Heart right ventricle (tissue), 16 donors: ENCODE data around the gene RASGRP4. TPM values are rescaled to one million over a fixed set of nuclear protein-coding genes. Genes with fewer than 3 reads are reported as not detected.

ENCODE experiments used
- ATAC-seq, 8 donors: fragments of 200-7000 bp; cut with Tn5 transposase; one replicate each; pipeline ENCODE4 v1.9.1; 2020; ENCODE audit warnings: mild to moderate bottlenecking in 8 of 8, moderate library complexity in 8 of 8, moderate number of reproducible peaks in 1 of 8
- DNase-seq, 2 donors: peaks; one replicate each; pipeline ENCODE4 v3.0.0-alpha.2; 2020
- H3K27ac ChIP-seq, 10 donors: fragments of 200-600 bp; sonication (generic) in 2 of 10; one replicate each; pipeline versions ENCODE4 v1.5.0 to v1.8.0; 2020 to 2022; ENCODE audit warnings: mild to moderate bottlenecking in 3 of 10
- H3K27me3 ChIP-seq, 7 donors: fragments of 200-600 bp; one replicate each; pipeline ENCODE4 v1.8.0; 2021 to 2022; ENCODE audit warnings: mild to moderate bottlenecking in 2 of 7
- H3K36me3 ChIP-seq, 9 donors: fragments of 200-600 bp; sonication (generic) in 1 of 9; one replicate each; pipeline versions ENCODE4 v1.5.0 to v1.8.0; 2020 to 2022; ENCODE audit warnings: mild to moderate bottlenecking in 2 of 9
- H3K4me1 ChIP-seq, 9 donors: fragments of 200-600 bp; sonication (generic) in 1 of 9; one replicate each; pipeline versions ENCODE4 v1.5.0 to v1.8.0; 2020 to 2022; ENCODE audit warnings: mild to moderate bottlenecking in 4 of 9
- H3K4me3 ChIP-seq, 10 donors: fragments of 200-600 bp; sonication (generic) in 2 of 10; one replicate each; pipeline versions ENCODE4 v1.5.0 to v1.8.0; 2020 to 2022; ENCODE audit warnings: mild to moderate bottlenecking in 7 of 10, moderate library complexity in 2 of 10
- H3K9me3 ChIP-seq, 11 donors: fragments of 200-600 bp in 10 of 11; sonication (generic) in 2 of 11; one replicate each; pipeline versions ENCODE4 v1.5.0 to v1.8.0; 2013 to 2022; ENCODE audit warnings: mild to moderate bottlenecking in 2 of 11, control low read depth in 1 of 11, moderate library complexity in 1 of 11
- CTCF ChIP-seq, 9 donors: fragments of 200-600 bp; sonication (generic) in 2 of 9; IDR thresholded peaks; one replicate each; pipeline versions ENCODE4 v1.5.0 to v1.8.0; 2021 to 2022; ENCODE audit warnings: antibody characterized with exemption in 9 of 9, mild to moderate bottlenecking in 5 of 9, moderate library complexity in 1 of 9
- WGBS, 2 donors: extraction: QIAGEN DNeasy Blood & Tissue Kit; methylation state at CpG; one replicate each; pipeline ENCODE4 v1.1.7; 2013; ENCODE audit warnings: inconsistent platforms in 1 of 2; 5-methylcytosine and 5-hydroxymethylcytosine counted together
- intact Hi-C, 10 donors: fragments of 100-400 bp; cut with DNase I; formaldehyde crosslinking; loops; one replicate each; pipeline versions ENCODE4 v1.11.1 to v1.14.2; 2022
- polyA plus RNA-seq, 2 donors: library from polyadenylated mRNA; stranded (reverse); fragments of 200-250 nt; gene quantifications; one replicate each; pipeline ENCODE4 v1.2.3, GENCODE V29; 2013
- total RNA-seq, 10 donors: library from RNA; stranded (reverse); fragmentation: NEBNext Ultra II Directional in 3 of 10; extraction: Animal tissue kit (Norgen Biotek cat#: 25700) in 3 of 10; gene quantifications; one replicate each; pipeline versions ENCODE4 v1.2.1 to v1.2.4, GENCODE V29; 2021 to 2023
- donor health status: Arrhythmogenic right ventricular cardiomyopathy.
- donor health status: ischemic (EF 13 %, LVEDD 7.1; RV severe dilation, severe dysfunction).
- donor health status: healthy with polysubstance abuse.
- donor health status: DM: no; HTN: yes; CAD: no.
- donor health status: DM: no; HTN: no; CAD: no.
- donor health status: ischemic (EF 25% LVEDD 6.9; RV normal size, moderate dysfunction).
- donor health status: ischemic (EF 25% LVEDD 5.7; RV mildly dilated, moderate dysfunction).
- donor health status: healthy.
- donor health status: DM: yes; HTN: yes; CAD: no.
- donor health status: Ischemic cardiomyopathy.
- donor health status: ischemic (EF 35%, LVEDD 5.7; RV mildly dilated, moderate dysfunction).
- donor health status: nonischemic (EF 11% LVEDD 7.7; RV severe dilation, severe dysfunction).
- donor health status: DM: yes; HTN: yes; CAD: no.
- donor health status: PGD.
- donor health status: ischemic (EF 29% LVEDD 5.4; RV normal size, mild dysfunction).
- donor health status: nonischemic (EF 23%, LVEDD 6.1; RV moderate dilation, normal function).

Gene RASGRP4
- total and polyA plus RNA-seq, 12 donors, result 0.42 to 3.5 (median 0.91) TPM

- peak overlapping the region; percentile 53 to 90 (median 80) for H3K4me3 ChIP-seq
- H3K36me3 ChIP-seq, result peaks cover 0 to 47% (median 20%) of the 10 kb centered on the region in 9 donors
- DNase-seq (peak in 1 of 2 donors; percentile 34), ATAC-seq (peak in 6 of 8 donors; percentile 26 to 62 (median 34))
- intact Hi-C loops, result loop anchor here in 2 of 10 donors (2.0 kb wide), 1 partner anchor 39 kb away; no protein-coding TSS in a partner anchor
- TF ChIP-seq CTCF (IDR thresholded peaks at IDR 0.05), result no peak
- H3K4me1 ChIP-seq, result peaks cover 11 to 35% (median 23%) of the 10 kb centered on the region in 9 donors
- peak overlapping the region; percentile 7 to 95 (median 88) for H3K27ac ChIP-seq
- WGBS, 2 donors, result 53 to 58% methylated on average over 5 of the region's 5 CpGs
- H3K9me3 ChIP-seq, result no peaks in the 10 kb centered on the region
- no peaks in the 10 kb centered on the region for H3K27me3 ChIP-seq
These were observed 50.3 kb downstream of the RASGRP4 start for GRCh38 chr19:38375748-38376147.

GRCh38 chr19:38375098-38375493 is 50.9 kb downstream of the RASGRP4 start:
- Histone ChIP-seq H3K4me3 (peak overlapping the region; percentile 53 to 90 (median 80)), H3K27me3 (peaks cover 0 to under 1% (median 0%) of the 10 kb centered on the region in 7 donors), H3K27ac (peak overlapping the region; percentile 82 to 95 (median 88)), H3K4me1 (peaks cover 11 to 35% (median 23%) of the 10 kb centered on the region in 9 donors), H3K9me3 (no peaks in the 10 kb centered on the region), H3K36me3 (peaks cover 0 to 41% (median 15%) of the 10 kb centered on the region in 9 donors)
- 1% methylated on average over 18 of the region's 18 CpGs for WGBS, 2 donors
- TF ChIP-seq CTCF (IDR thresholded peaks at IDR 0.05), result no peak
- DNase-seq (no peak), ATAC-seq (peak in 6 of 8 donors; percentile 3 to 18 (median 8))
- intact Hi-C loops, result loop anchor here in 2 of 10 donors (2.0 kb wide), 1 partner anchor 38 kb away; no protein-coding TSS in a partner anchor

- peak; percentile 98 to 99 (median 98) for ATAC-seq
- H3K27me3 ChIP-seq, result peaks cover 0 to 2% (median 0%) of the 10 kb centered on the region in 7 donors
- DNase-seq, result peak; percentile 99
- TF ChIP-seq CTCF (IDR thresholded peaks at IDR 0.05), result peak in 7 of 9 donors; percentile 7 to 57 (median 39)
- intact Hi-C loops, result loop anchor here in 8 of 10 donors (1.0 to 5.0 kb wide), 4 partner anchors 37 to 39 kb away; partner anchors contain the start of gene CATSPERG (in 4 of the 8)
- H3K4me1 ChIP-seq, result peaks cover 11 to 35% (median 23%) of the 10 kb centered on the region in 9 donors
- WGBS, 2 donors, result 0 to 1% methylated on average over 65 of the region's 65 CpGs
- H3K4me3 ChIP-seq, result peak within 1 kb of the TSS; percentile 53 to 90 (median 80)
- no peaks in the 10 kb centered on the region for H3K9me3 ChIP-seq
- H3K27ac ChIP-seq, result peak within 1 kb of the TSS; percentile 82 to 95 (median 88)
- H3K36me3 ChIP-seq, result peaks cover 0 to 35% (median 9%) of the 10 kb centered on the region in 9 donors
These were observed 51.5 kb downstream of the RASGRP4 start, which contains the start of gene PSMD8 for GRCh38 chr19:38374332-38375097. Gene PSMD8 (plus strand): TSS chr19:38374571. CDS start chr19:38374602, 31 bp downstream.

- H3K4me3 ChIP-seq, result peak overlapping the region in 9 of 10 donors; percentile 25 to 90 (median 80)
- 73% methylated on average over 6 of the region's 6 CpGs for WGBS, 2 donors
- DNase-seq (no peak), ATAC-seq (no peak)
- peaks cover 11 to 35% (median 23%) of the 10 kb centered on the region in 9 donors for H3K4me1 ChIP-seq
- no peaks in the 10 kb centered on the region for H3K9me3 ChIP-seq
- peaks cover 0 to 29% (median 5%) of the 10 kb centered on the region in 9 donors for H3K36me3 ChIP-seq
- TF ChIP-seq CTCF (IDR thresholded peaks at IDR 0.05), result no peak
- intact Hi-C loops, result loop anchor here in 8 of 10 donors (1.0 to 5.0 kb wide), 4 partner anchors 37 to 39 kb away; partner anchors contain the start of gene CATSPERG (in 4 of the 8)
- peaks cover 0 to 2% (median 0%) of the 10 kb centered on the region in 7 donors for H3K27me3 ChIP-seq
- H3K27ac ChIP-seq, result peak overlapping the region in 9 of 10 donors; percentile 69 to 95 (median 85)
These were observed 52.1 kb downstream of the RASGRP4 start for GRCh38 chr19:38373907-38374331.
